Neural progenitor cell (in vitro differentiated cells): Measurements from ENCODE around the gene ATP6V1D. TPM values are rescaled to one million over a fixed set of nuclear protein-coding genes. Genes with fewer than 3 reads are reported as not detected.
A peak's percentile ranks its signal among the peaks of the same experiment; 100 is the strongest.

Experiments
- DNase-seq: peaks from one replicate; pipeline ENCODE4 v3.0.0-alpha.2; 2016; ENCODE audit warnings: low spot score
- H2AFZ ChIP-seq: fragments of 200-600 bp; sonication (generic); replicated peaks from 2 replicates; pipeline ENCODE4 v1.6.1; 2016; ENCODE audit warnings: antibody characterized with exemption
- H3F3A ChIP-seq: fragments of 200-600 bp; sonication (generic); 2 replicates; pipeline ENCODE4 v1.6.1; 2016; ENCODE audit warnings: antibody characterized with exemption, low read depth
- H3K27ac ChIP-seq: fragments of 200-600 bp; sonication (generic); 2 replicates; pipeline ENCODE4 v1.5.1; 2016; ENCODE audit warnings: mild to moderate bottlenecking
- H3K27me3 ChIP-seq: fragments of 200-600 bp; sonication (generic); 2 replicates; pipeline ENCODE4 v1.6.1; 2016; ENCODE audit warnings: mild to moderate bottlenecking, moderate library complexity
- H3K36me3 ChIP-seq: fragments of 200-600 bp; sonication (generic); 2 replicates; pipeline ENCODE4 v1.5.1; 2016
- H3K4me1 ChIP-seq: fragments of 200-600 bp; sonication (generic); 2 replicates; pipeline ENCODE4 v1.6.1; 2016; ENCODE audit warnings: mixed run types
- H3K4me2 ChIP-seq: fragments of 200-600 bp; sonication (generic); 2 replicates; pipeline ENCODE4 v1.6.1; 2016
- H3K4me3 ChIP-seq: fragments of 200-600 bp; sonication (generic); 2 replicates; pipeline ENCODE4 v1.5.1; 2016
- H3K79me2 ChIP-seq: fragments of 200-600 bp; sonication (generic); 2 replicates; pipeline ENCODE4 v1.6.1; 2016; ENCODE audit warnings: low read depth
- H3K9ac ChIP-seq: fragments of 200-600 bp; sonication (generic); 2 replicates; pipeline ENCODE4 v1.6.1; 2016
- H3K9me3 ChIP-seq: fragments of 200-600 bp; sonication (generic); 2 replicates; pipeline ENCODE4 v1.5.1; 2016; ENCODE audit warnings: low read depth
- H4K20me1 ChIP-seq: fragments of 200-600 bp; sonication (generic); 2 replicates; pipeline ENCODE4 v1.6.1; 2016; ENCODE audit warnings: low read depth
- H3K27ac Mint-ChIP-seq: 3 replicates; pipeline ENCODE4 v1.8.0; 2021; ENCODE audit warnings: mixed read lengths
- H3K27me3 Mint-ChIP-seq: 2 replicates; pipeline ENCODE4 v1.8.0; 2022; ENCODE audit warnings: low read depth, mild to moderate bottlenecking, inconsistent platforms, moderate library complexity, mixed read lengths; ENCODE audit not compliant: insufficient read depth
- H3K36me3 Mint-ChIP-seq: 3 replicates; pipeline ENCODE4 v1.8.0; 2021; ENCODE audit warnings: mixed read lengths
- H3K4me1 Mint-ChIP-seq: 3 replicates; pipeline ENCODE4 v1.8.0; 2021; ENCODE audit warnings: mixed read lengths
- H3K4me3 Mint-ChIP-seq: 3 replicates; pipeline ENCODE4 v1.8.0; 2021; ENCODE audit warnings: mild to moderate bottlenecking, moderate library complexity, mixed read lengths
- H3K9me3 Mint-ChIP-seq: 3 replicates; pipeline ENCODE4 v1.8.0; 2020; ENCODE audit warnings: mixed read lengths
- CTCF ChIP-seq: fragments of 200-600 bp; sonication (generic); IDR thresholded peaks from 2 replicates; pipeline ENCODE4 v1.5.1; 2017; ENCODE audit warnings: antibody characterized with exemption, mild to moderate bottlenecking
- EZH2 ChIP-seq: fragments of 200-600 bp; sonication (generic); IDR thresholded peaks from 2 replicates; pipeline ENCODE4 v1.6.1; 2017; ENCODE audit warnings: antibody characterized with exemption, mild to moderate bottlenecking, moderate library complexity
- EZH2phosphoT487 ChIP-seq: fragments of 200-600 bp; sonication (generic); IDR thresholded peaks from 2 replicates; pipeline ENCODE4 v1.6.1; 2017; ENCODE audit warnings: antibody characterized with exemption
- total RNA-seq: library from RNA; depleted of rRNA; stranded (reverse); fragments of >200 nt; gene quantifications from 2 replicates; pipeline ENCODE4 v1.2.3, GENCODE V29; 2015; ENCODE audit warnings: low replicate concordance

The ATP6V1D gene
- total RNA-seq, 1 donor from 2014 or later, result 79.9 TPM

GRCh38 chr14:67395086-67395875 lies 35.7 kb upstream of the ATP6V1D start:
- H3K27ac ChIP-seq, result no peak overlapping the region
- no peaks in the 10 kb centered on the region for H3F3A ChIP-seq
- Mint-ChIP-seq H3K4me1 (peaks cover 9% of the 10 kb centered on the region), H3K4me3 (no peak overlapping the region), H3K27ac (peak overlapping the region; percentile 10), H3K27me3 (peaks cover 14% of the 10 kb centered on the region), H3K9me3 (no peaks in the 10 kb centered on the region), H3K36me3 (no peaks in the 10 kb centered on the region)
- H3K4me1 ChIP-seq, result no peaks in the 10 kb centered on the region
- DNase-seq, result no peak
- no peaks in the 10 kb centered on the region for H4K20me1 ChIP-seq
- no peak for TF ChIP-seq EZH2phosphoT487
- no peak for TF ChIP-seq EZH2
- TF ChIP-seq CTCF, result no peak
- H2AFZ ChIP-seq, result peak overlapping the region; percentile 50
- no peak overlapping the region for H3K4me2 ChIP-seq
- no peaks in the 10 kb centered on the region for H3K27me3 ChIP-seq
- no peaks in the 10 kb centered on the region for H3K36me3 ChIP-seq
- no peaks in the 10 kb centered on the region for H3K79me2 ChIP-seq
- H3K9me3 ChIP-seq, result no peaks in the 10 kb centered on the region
- no peak overlapping the region for H3K9ac ChIP-seq
- no peak overlapping the region for H3K4me3 ChIP-seq

GRCh38 chr14:67393689-67394088 lies 34.1 kb upstream of the ATP6V1D start:
- Histone ChIP-seq H3K36me3 (no peaks in the 10 kb centered on the region), H2AFZ (no peak overlapping the region), H3K9ac (no peak overlapping the region), H3K9me3 (no peaks in the 10 kb centered on the region), H3K4me2 (no peak overlapping the region), H4K20me1 (no peaks in the 10 kb centered on the region), H3K4me1 (no peaks in the 10 kb centered on the region), H3K27ac (no peak overlapping the region), H3K27me3 (no peaks in the 10 kb centered on the region), H3F3A (no peaks in the 10 kb centered on the region), H3K4me3 (no peak overlapping the region), H3K79me2 (no peaks in the 10 kb centered on the region)
- Mint-ChIP-seq H3K9me3 (no peaks in the 10 kb centered on the region), H3K4me1 (peaks cover 9% of the 10 kb centered on the region), H3K27ac (no peak overlapping the region), H3K36me3 (no peaks in the 10 kb centered on the region), H3K27me3 (peaks cover 12% of the 10 kb centered on the region), H3K4me3 (no peak overlapping the region)
- DNase-seq, result no peak
- TF ChIP-seq EZH2phosphoT487 (no peak), EZH2 (no peak), CTCF (no peak)

- H3K4me1 Mint-ChIP-seq, result peaks cover 9% of the 10 kb centered on the region
- no peak overlapping the region for H3K4me3 ChIP-seq
- H3K27me3 ChIP-seq, result no peaks in the 10 kb centered on the region
- H3K79me2 ChIP-seq, result no peaks in the 10 kb centered on the region
- H3F3A ChIP-seq, result no peaks in the 10 kb centered on the region
- H4K20me1 ChIP-seq, result no peaks in the 10 kb centered on the region
- no peaks in the 10 kb centered on the region for H3K9me3 Mint-ChIP-seq
- no peak overlapping the region for H3K27ac Mint-ChIP-seq
- no peak overlapping the region for H3K27ac ChIP-seq
- H3K36me3 Mint-ChIP-seq, result no peaks in the 10 kb centered on the region
- no peak for TF ChIP-seq CTCF
- TF ChIP-seq EZH2phosphoT487, result no peak
- no peak for TF ChIP-seq EZH2
- no peak for DNase-seq
- no peak overlapping the region for H3K9ac ChIP-seq
- H3K4me2 ChIP-seq, result no peak overlapping the region
- peaks cover 12% of the 10 kb centered on the region for H3K27me3 Mint-ChIP-seq
- H3K4me3 Mint-ChIP-seq, result no peak overlapping the region
- no peaks in the 10 kb centered on the region for H3K36me3 ChIP-seq
- no peak overlapping the region for H2AFZ ChIP-seq
- H3K9me3 ChIP-seq, result no peaks in the 10 kb centered on the region
- no peaks in the 10 kb centered on the region for H3K4me1 ChIP-seq
Observed at GRCh38 chr14:67392800-67393199, 33.2 kb upstream of the ATP6V1D start.
